NCI-H460 (cell line): ENCODE data around the gene CDON. TPM values are rescaled to one million over a fixed set of nuclear protein-coding genes. Genes with fewer than 3 reads are reported as not detected.
"Not testable (repeated sequence)": the region's sequence is repeated elsewhere in the genome, so short reads cannot be mapped to it uniquely, and the experiment has no call there.

ENCODE experiments used
- DNase-seq: peaks from one replicate; pipeline ENCODE4 v3.0.0-alpha.2; 2016; ENCODE audit warnings: low read depth; ENCODE audit errors: extremely low read depth
- total RNA-seq: library from RNA; depleted of rRNA; stranded (reverse); fragments of >200 nt; shearing (Covaris generic); gene quantifications from 2 replicates; pipeline ENCODE4 v1.2.3, GENCODE V29; 2014

Gene CDON
- total RNA-seq, 1 experiment from 2014 or later, result 3.7 TPM

- no peak for DNase-seq
Observed at GRCh38 chr11:126053415-126054286, 9.0 kb downstream of the CDON start.

DNA sequence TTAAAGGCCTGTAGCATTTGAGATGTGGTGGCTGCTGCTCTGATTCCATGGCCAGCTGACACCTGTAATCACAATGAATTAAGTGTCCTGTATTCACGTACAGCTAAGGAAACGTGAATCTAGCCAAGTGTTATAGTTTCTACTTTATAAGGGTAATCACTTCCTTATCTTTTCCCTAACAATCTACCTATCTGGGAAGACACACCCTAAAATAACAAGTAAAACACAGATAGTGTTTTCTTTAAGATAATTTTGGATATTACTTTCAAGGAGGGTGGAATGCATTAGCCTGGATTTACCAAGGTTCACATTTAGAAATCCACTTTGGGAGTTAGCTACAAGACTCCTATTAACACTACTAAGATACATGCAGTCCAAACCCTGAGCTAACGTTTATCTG is 11.5 kb downstream of the CDON start:
- no peak for DNase-seq

- no peak for DNase-seq
Observed at GRCh38 chr11:126049159-126049558, 13.5 kb downstream of the CDON start.

DNA sequence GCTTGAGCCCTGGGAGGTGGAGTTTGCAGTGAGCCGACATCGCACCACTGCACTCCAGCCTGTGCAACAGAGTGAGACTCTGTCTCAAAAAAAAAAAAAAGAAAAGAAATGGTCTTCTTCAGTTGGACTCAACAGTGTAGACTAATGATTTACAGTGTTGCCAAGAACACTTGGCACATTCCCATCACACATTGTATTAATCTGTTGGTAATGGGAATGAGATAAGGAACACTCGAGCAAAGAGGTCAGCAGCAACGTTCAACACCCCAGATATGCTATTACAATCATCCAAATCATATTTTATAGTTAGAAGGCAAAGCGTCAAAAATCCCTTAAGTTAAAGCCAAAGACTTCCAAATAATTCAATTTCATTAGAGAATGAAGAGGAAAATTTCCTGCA is 14.5 kb downstream of the CDON start:
- no peak for DNase-seq

GRCh38 chr11:126046570-126047195 is 16.0 kb downstream of the CDON start:
- no peak for DNase-seq

GRCh38 chr11:126039485-126040271 is 23.0 kb downstream of the CDON start:
- no peak for DNase-seq

DNA sequence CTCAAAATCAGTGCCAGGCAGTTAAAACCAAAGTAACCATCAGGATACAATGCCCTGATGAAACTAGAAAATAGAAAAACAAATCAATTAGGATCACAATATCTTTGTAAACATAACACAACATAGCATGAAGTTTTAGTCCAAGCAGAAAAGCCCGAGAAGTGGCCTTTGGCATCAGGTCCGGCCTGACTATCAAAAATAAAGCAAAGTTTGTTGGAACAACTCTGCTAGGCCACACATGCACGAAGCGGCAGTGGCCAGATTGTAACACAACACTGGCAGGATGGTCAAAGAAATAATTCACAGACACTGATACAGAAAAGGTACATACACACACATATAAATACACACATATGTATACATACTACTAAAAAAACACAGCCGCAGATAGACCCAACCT is 26.9 kb downstream of the CDON start:
- DNase-seq, result no peak

- DNase-seq, result no peak
Observed at GRCh38 chr11:126034933-126035425, 27.7 kb downstream of the CDON start.

DNA sequence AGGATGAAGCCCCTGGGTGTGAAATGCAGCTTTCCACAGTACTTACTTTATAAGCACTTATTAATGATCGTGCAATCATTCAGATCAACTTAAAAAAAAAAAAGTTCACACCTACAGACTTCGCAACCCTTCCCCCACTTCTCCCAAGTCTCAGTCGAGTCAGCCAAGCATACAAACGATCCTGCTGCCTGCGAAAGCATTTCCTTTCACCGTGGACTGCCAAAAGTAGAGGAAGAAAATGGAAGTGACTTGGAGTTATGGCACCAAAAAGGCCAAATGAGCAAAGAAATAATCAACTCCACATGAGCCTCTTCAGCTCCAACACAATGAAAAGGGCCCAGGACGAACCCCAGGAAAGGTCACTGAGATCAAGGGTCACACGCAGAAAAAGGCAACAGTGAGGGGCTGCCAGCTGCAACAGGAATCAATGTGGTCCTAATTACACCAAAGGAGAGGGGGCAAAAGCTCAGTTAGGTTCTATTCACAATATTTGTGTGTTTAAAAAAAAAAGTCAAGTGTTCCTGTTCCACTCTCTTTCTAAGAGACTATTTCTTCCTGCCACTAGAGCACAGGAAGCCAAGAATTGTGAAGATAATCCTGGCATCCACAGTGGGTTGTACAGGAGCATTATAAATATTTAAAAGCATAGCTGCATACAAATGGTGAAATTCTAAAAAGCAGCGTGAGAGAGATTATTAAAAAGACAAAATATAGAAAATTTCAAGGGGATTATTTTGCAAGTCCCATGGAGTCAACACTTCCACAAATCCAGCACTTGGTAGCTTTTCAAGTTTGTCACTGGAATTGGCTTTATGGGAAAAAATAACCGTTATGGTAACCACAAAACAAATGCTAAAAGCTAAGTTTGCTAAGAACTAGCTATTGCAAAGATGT is 28.4 kb downstream of the CDON start:
- no peak for DNase-seq

DNA sequence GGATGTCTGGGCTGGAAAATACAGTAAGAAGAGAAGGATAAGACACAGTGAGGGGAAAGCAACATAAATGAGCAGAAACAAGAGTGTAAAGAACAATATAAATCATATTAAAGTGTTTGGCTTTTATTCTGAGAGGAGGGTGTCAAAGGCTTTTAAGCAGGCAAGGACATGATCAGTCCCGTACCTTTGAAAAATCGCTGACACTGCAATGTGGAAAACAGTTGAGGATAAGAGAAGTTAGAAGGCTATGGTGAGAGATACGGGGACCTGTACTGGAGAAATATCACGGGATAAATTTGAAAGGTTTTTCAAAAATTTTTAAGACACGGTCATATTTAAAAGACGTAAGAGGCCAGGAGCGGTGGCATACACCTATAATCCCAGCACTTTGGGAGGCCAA is 30.3 kb downstream of the CDON start:
- no peak for DNase-seq

GRCh38 chr11:126029805-126030204 is 32.9 kb downstream of the CDON start:
- DNase-seq, result no peak

- no peak for DNase-seq
Observed at GRCh38 chr11:126029237-126029636, 33.4 kb downstream of the CDON start.

GRCh38 chr11:126028534-126028933 is 34.1 kb downstream of the CDON start:
- not testable (repeated sequence) for DNase-seq

- no peak for DNase-seq
Observed at GRCh38 chr11:126026579-126026978, 36.1 kb downstream of the CDON start.

DNA sequence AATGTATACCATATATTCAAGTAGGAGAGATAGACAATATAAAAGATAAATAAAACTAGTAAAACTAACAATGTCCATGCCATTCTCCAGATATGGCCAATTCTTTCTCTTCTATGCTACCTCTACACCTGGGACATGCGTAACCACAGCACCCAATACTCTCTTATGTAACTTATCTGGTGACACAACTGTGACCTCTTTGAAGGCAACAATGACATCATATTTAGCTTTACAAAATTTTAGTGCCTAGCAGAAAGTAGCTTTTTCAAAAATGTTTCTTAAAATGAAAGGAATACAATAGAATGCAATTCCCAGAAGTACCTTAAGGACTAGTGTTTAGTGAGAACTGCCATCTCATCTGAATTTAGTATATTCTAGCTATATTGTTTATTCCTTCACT is 36.8 kb downstream of the CDON start:
- no peak for DNase-seq

DNA sequence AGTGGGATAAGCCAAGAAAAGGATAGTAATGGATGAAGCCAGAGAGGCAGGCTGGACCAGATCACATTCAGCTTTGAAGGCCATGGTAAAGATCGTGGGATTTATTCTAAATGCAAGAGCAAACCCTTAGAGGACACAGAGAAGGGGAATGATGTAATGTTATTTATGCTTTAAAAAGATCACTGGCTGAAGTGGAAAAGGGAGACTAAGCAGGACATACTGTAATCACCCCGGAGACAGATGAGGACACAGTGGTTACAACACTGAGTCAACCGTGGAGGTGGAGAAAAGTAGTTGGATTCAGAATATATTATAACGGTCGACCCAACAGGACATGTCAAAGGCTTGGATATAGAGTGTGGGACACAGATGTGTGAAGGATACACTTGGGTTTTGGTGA is 38.5 kb downstream of the CDON start:
- no peak for DNase-seq

DNA sequence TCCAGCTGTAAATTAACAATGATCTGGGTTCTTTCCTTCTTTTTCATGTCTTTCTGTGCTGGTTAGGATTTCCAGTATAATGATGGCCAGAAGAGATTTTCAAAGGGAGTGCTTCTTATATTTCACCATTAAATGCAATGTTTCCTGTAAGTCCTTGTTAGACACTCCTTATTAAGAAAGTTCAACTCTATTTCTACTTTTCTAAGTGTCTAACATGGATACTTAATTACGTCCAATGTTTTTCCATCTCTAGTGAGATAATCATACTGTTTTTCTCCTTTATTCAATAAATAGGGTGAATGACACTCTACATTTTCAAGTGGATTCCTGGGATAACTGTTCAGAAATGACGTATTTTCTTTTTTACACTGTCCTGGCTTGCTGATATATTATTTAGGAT is 49.8 kb downstream of the CDON start:
- DNase-seq, result no peak

- no peak for DNase-seq
Observed at GRCh38 chr11:126011754-126012153, 50.9 kb downstream of the CDON start.

DNA sequence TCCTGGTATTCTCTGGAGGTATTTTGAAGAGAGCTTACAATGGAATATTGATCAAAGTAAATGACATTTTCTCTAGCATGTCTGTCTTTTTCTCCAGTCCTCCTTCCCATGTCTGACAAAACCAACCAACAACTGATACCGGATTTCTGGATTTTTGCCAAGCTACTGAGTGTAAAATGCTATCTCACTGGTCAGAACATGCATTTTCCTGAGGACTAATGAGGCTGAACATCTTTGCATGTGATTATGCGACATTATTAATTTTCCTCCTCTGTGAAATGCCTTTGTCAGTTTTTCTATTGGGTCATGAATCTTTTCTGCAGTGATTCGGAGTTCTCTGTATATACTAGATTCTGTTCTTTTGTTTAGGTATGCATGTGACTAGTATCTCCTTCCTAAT is 51.4 kb downstream of the CDON start:
- no peak for DNase-seq

DNA sequence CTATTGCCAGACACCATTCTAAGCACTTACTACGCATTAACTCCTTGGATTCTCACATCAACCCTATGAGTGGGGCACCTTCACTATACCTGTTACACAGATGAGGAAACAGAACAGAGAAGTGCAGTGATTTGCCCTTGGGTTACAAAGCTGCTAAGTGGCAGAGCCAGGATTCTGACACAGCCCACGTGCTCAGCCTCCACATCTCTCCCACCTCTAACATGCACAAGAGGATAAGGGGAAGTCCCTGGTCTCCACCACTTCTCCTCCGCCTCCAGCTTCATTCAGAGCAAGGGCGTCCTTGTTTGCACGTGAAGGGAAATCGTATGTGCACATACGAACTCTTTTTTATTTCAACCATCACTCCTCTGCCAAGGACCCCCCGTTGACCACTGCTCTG is 53.7 kb downstream of the CDON start:
- DNase-seq, result no peak
